HG03060 (cell line): ENCODE results near the gene PIPOX.

ENCODE experiments used
- ATAC-seq: cut with Tn5 transposase; IDR thresholded peaks from one replicate; pipeline ENCODE4 v1.9.1; 2021; ENCODE audit warnings: low read depth, moderate number of reproducible peaks; ENCODE audit not compliant: unreplicated experiment

Gene PIPOX

GRCh38 chr17:29094101-29094708 is 51.3 kb downstream of the PIPOX start:
- ATAC-seq, result no peak

- no peak for ATAC-seq
These were observed 52.5 kb downstream of the PIPOX start for GRCh38 chr17:29095439-29095838.

- no peak for ATAC-seq
These were observed 53.2 kb downstream of the PIPOX start for GRCh38 chr17:29096094-29096493.

- no peak for ATAC-seq
These were observed 56.6 kb downstream of the PIPOX start for GRCh38 chr17:29099527-29099926.

- no peak for ATAC-seq
These were observed 57.4 kb downstream of the PIPOX start for GRCh38 chr17:29100296-29100695.

GRCh38 chr17:29102046-29102445 is 59.1 kb downstream of the PIPOX start:
- ATAC-seq, result no peak

- no peak for ATAC-seq
These were observed 59.8 kb downstream of the PIPOX start for GRCh38 chr17:29102741-29103181.

- ATAC-seq, result no peak
These were observed 60.4 kb downstream of the PIPOX start for GRCh38 chr17:29103341-29103740.
